SK-N-SH (cell line): ENCODE measurements around the gene TSEN2. TPM values are rescaled to one million over a fixed set of nuclear protein-coding genes. Genes with fewer than 3 reads are reported as not detected.

Experiments
- CTCF ChIA-PET: fragments of 300-600, 350-600 bp; formaldehyde crosslinking; extraction: SDS; loops from one replicate; lab custom pipeline; 2021; lab: Yijun Ruan, JAX
- POLR2A ChIA-PET: fragments of 350-600 bp; sonication (Branson Sonifier 250); formaldehyde crosslinking; extraction: SDS; loops from one replicate; lab custom pipeline; 2020; ENCODE audit warnings: antibody characterized with exemption, inconsistent platforms; lab: Yijun Ruan, JAX
- DNase-seq: peaks from one replicate; pipeline ENCODE4 v3.0.0; 2012
- H2AFZ ChIP-seq: fragments of 200-600 bp; sonication (generic); 2 replicates; pipeline ENCODE4 v1.8.1; 2016; ENCODE audit warnings: antibody characterized with exemption, mild to moderate bottlenecking, low read depth
- H3F3A ChIP-seq: fragments of 200-600 bp; sonication (generic); replicated peaks from 2 replicates; pipeline ENCODE3; 2016; ENCODE audit warnings: antibody characterized with exemption, mild to moderate bottlenecking; ENCODE audit not compliant: insufficient read depth
- H3K27ac ChIP-seq, 2 experiments: fragments of 200-500 bp in 1 of 2; fragments of 200-600 bp in 1 of 2; sonication (Bioruptor generic) in 1 of 2; sonication (generic), shearing (Covaris generic) in 1 of 2; 2 replicates each; pipeline versions ENCODE4 v1.5.1 to v1.6.1; 2014 to 2016; ENCODE audit warnings: low read depth in 2 of 2, inconsistent platforms in 1 of 2, low read length in 1 of 2, mild to moderate bottlenecking in 1 of 2, mixed read lengths in 1 of 2
- H3K27me3 ChIP-seq: fragments of 200-600 bp; sonication (generic), shearing (Covaris generic); 2 replicates; pipeline ENCODE4 v1.6.1; 2016; ENCODE audit warnings: mixed run types; ENCODE audit not compliant: insufficient read depth
- H3K36me3 ChIP-seq, 2 experiments: fragments of 200-500 bp in 1 of 2; fragments of 200-600 bp in 1 of 2; sonication (Bioruptor generic) in 1 of 2; sonication (generic) in 1 of 2; replicated peaks in 1 of 2; 2 replicates each; pipeline versions ENCODE3 to v1.5.1; 2014 to 2016; ENCODE audit warnings: low read length in 1 of 2, mild to moderate bottlenecking in 1 of 2; ENCODE audit not compliant: insufficient read depth in 2 of 2, control insufficient read depth in 1 of 2
- H3K4me1 ChIP-seq, 2 experiments: fragments of 200-500 bp in 1 of 2; fragments of 200-600 bp in 1 of 2; sonication (Bioruptor generic) in 1 of 2; sonication (generic), shearing (Covaris generic) in 1 of 2; 2 replicates each; pipeline versions ENCODE4 v1.5.1 to v1.6.1; 2014 to 2016; ENCODE audit warnings: low read depth in 1 of 2, low read length in 1 of 2, mixed run types in 1 of 2; ENCODE audit not compliant: insufficient read depth in 2 of 2, control insufficient read depth in 1 of 2
- H3K4me2 ChIP-seq: fragments of 200-600 bp; sonication (generic), shearing (Covaris generic); 2 replicates; pipeline ENCODE4 v1.6.1; 2017; ENCODE audit warnings: mixed run types
- H3K4me3 ChIP-seq, 2 experiments: fragments of 200-500 bp in 1 of 2; fragments of 200-600 bp in 1 of 2; sonication (Bioruptor generic) in 1 of 2; sonication (generic), shearing (Covaris generic) in 1 of 2; 2 replicates each; pipeline versions ENCODE4 v1.5.1 to v1.8.1; 2014 to 2016; ENCODE audit warnings: low read depth in 2 of 2, inconsistent platforms in 1 of 2, low read length in 1 of 2, mild to moderate bottlenecking in 1 of 2, mixed read lengths in 1 of 2, moderate library complexity in 1 of 2
- H3K79me2 ChIP-seq: fragments of 200-600 bp; sonication (generic); 2 replicates; pipeline ENCODE4 v1.8.1; 2017; ENCODE audit warnings: mild to moderate bottlenecking; ENCODE audit not compliant: insufficient read depth
- H3K9ac ChIP-seq: fragments of 200-600 bp; sonication (generic); 2 replicates; pipeline ENCODE4 v1.6.1; 2017; ENCODE audit warnings: mixed run types
- H3K9me2 ChIP-seq: fragments of 200-600 bp; sonication (generic); 2 replicates; pipeline ENCODE4 v1.6.1; 2017; ENCODE audit warnings: mixed run types
- H3K9me3 ChIP-seq: fragments of 200-600 bp; sonication (generic); 2 replicates; pipeline ENCODE4 v1.6.1; 2017; ENCODE audit warnings: mixed run types, mild to moderate bottlenecking, moderate library complexity
- H4K20me1 ChIP-seq: fragments of 200-600 bp; sonication (generic); 2 replicates; pipeline ENCODE4 v1.6.1; 2017; ENCODE audit warnings: mild to moderate bottlenecking, mixed run types; ENCODE audit not compliant: insufficient read depth
- ELF1 ChIP-seq: IDR thresholded peaks from 2 replicates; pipeline ENCODE4 v1.4.0; 2012
- GABPA ChIP-seq: IDR thresholded peaks from 2 replicates; pipeline ENCODE4 v1.4.0; 2012; ENCODE audit warnings: low read depth, mild to moderate bottlenecking
- MAX ChIP-seq: IDR thresholded peaks from 2 replicates; pipeline ENCODE4 v1.4.0; 2012; ENCODE audit warnings: low read depth
- NFIC ChIP-seq: IDR thresholded peaks from 2 replicates; pipeline ENCODE4 v1.4.0; 2012; ENCODE audit warnings: borderline replicate concordance
- PBX3 ChIP-seq: IDR thresholded peaks from 2 replicates; pipeline ENCODE4; 2012
- RCOR1 ChIP-seq: fragments of 150-350 bp; IDR thresholded peaks from 2 replicates; pipeline ENCODE4 v1.6.1; 2017; ENCODE audit warnings: antibody characterized with exemption, low read length
- REST ChIP-seq: IDR thresholded peaks from 2 replicates; pipeline ENCODE4 v1.6.1; 2012; ENCODE audit warnings: mild to moderate bottlenecking, low read depth, low read length, moderate library complexity
- SMC3 ChIP-seq: IDR thresholded peaks from 2 replicates; pipeline ENCODE4 v1.6.1; 2012; ENCODE audit warnings: low read depth, low read length, improper control_type of control experiment
- TEAD4 ChIP-seq: IDR thresholded peaks from 2 replicates; pipeline ENCODE4 v1.4.0; 2012; ENCODE audit warnings: mild to moderate bottlenecking, borderline replicate concordance; ENCODE audit not compliant: insufficient read depth
- WGBS: methylation state at CpG from one replicate; pipeline ENCODE4 v1.1.6; 2017; ENCODE audit warnings: low lambda C conversion rate; 5-methylcytosine and 5-hydroxymethylcytosine counted together
- polyA plus RNA-seq, 3 experiments: library from polyadenylated mRNA; depleted of rRNA; stranded (reverse); fragments of >200 nt; gene quantifications; 2 replicates each; pipeline ENCODE4 v1.2.3, GENCODE V29; 2012

The TSEN2 gene
- polyA plus RNA-seq, 1 of the 3 experiments (the other 2 are of a cell fraction), result 13.0 TPM

GRCh38 chr3:12487336-12487735 lies 3.1 kb downstream of the TSEN2 start:
- peaks cover 11 to 16% of the 10 kb centered on the region in 2 experiments; a peak in 1 of 4 replicates for H3K4me1 ChIP-seq
- 89% methylated on average over 3 of the region's 3 CpGs for WGBS
- no peaks in the 10 kb centered on the region for H4K20me1 ChIP-seq

More at GRCh38 chr3:12487336-12487735, 3.1 kb downstream of the TSEN2 start:
- Histone ChIP-seq H3K36me3 (peaks cover 28% of the 10 kb centered on the region in 2 experiments), H3K9me2 (no peaks in the 10 kb centered on the region), H3K79me2 (peaks cover 31% of the 10 kb centered on the region), H3K27me3 (no peaks in the 10 kb centered on the region), H3K27ac (no peak overlapping the region; a peak in 1 of 4 replicates), H2AFZ (no peak overlapping the region), H3F3A (peaks cover 6% of the 10 kb centered on the region), H3K4me2 (no peak overlapping the region), H3K9me3 (no peaks in the 10 kb centered on the region), H3K9ac (no peak overlapping the region), H3K4me3 (no peak overlapping the region)
- POLR2A ChIA-PET, result no interaction called here
- TF ChIP-seq MAX, result no peak
- no peak for TF ChIP-seq RCOR1
- TF ChIP-seq SMC3, result no peak
- TF ChIP-seq TEAD4, result no peak
- TF ChIP-seq ELF1, result no peak
- TF ChIP-seq PBX3, result no peak
- no peak for TF ChIP-seq NFIC
- no peak for TF ChIP-seq GABPA
- no peak for TF ChIP-seq REST
- CTCF ChIA-PET, result no interaction called here
- no peak for DNase-seq
